OCI-LY7 (cell line): Measurements from ENCODE around the gene GPATCH2L. TPM values are rescaled to one million over a fixed set of nuclear protein-coding genes. Genes with fewer than 3 reads are reported as not detected.

Source experiments
- BruUV-seq: library from RNA; stranded (reverse); fragments of 400-500 nt; replicated peaks from 2 replicates; lab custom pipeline; 2021; lab: Mats Ljungman, UMichigan
- CTCF ChIA-PET: fragments of 300-600 bp; sonication (Branson Sonifier 250); formaldehyde crosslinking; loops from one replicate; lab custom pipeline; 2022; ENCODE audit warnings: antibody characterized with exemption; ENCODE audit not compliant: unreplicated experiment; lab: Charles Lee
- POLR2A ChIA-PET: fragments of 300-600 bp; sonication (Branson Sonifier 250); formaldehyde crosslinking; loops from one replicate; lab custom pipeline; 2022; ENCODE audit warnings: antibody characterized with exemption; lab: Charles Lee
- DNase-seq: peaks from one replicate; pipeline ENCODE4 v3.0.0-alpha.2; 2015; ENCODE audit warnings: low spot score
- H2AFZ ChIP-seq: fragments of 200-600 bp; sonication (generic), shearing (Covaris generic); 2 replicates; pipeline ENCODE4 v1.6.1; 2014; ENCODE audit warnings: mild to moderate bottlenecking, antibody characterized with exemption, low read length, moderate library complexity
- H3K27ac ChIP-seq: fragments of 200-600 bp; sonication (generic); 2 replicates; pipeline ENCODE4 v1.5.1; 2014; ENCODE audit warnings: mixed run types, low read depth, mild to moderate bottlenecking, moderate library complexity, low read length, inconsistent platforms; ENCODE audit not compliant: poor library complexity, severe bottlenecking
- H3K36me3 ChIP-seq: fragments of 200-600 bp; sonication (generic); 2 replicates; pipeline ENCODE4 v1.6.1; 2014; ENCODE audit warnings: mild to moderate bottlenecking, antibody characterized with exemption, low read length, moderate library complexity, mixed read lengths; ENCODE audit not compliant: insufficient read depth
- H3K4me1 ChIP-seq: fragments of 200-600 bp; sonication (generic); 2 replicates; pipeline ENCODE4 v1.5.1; 2014; ENCODE audit warnings: mild to moderate bottlenecking, low read length; ENCODE audit not compliant: insufficient read depth, poor library complexity, severe bottlenecking
- H3K4me2 ChIP-seq: fragments of 200-600 bp; sonication (generic); 2 replicates; pipeline ENCODE4 v1.6.1; 2014; ENCODE audit warnings: mild to moderate bottlenecking, low read length
- H3K4me3 ChIP-seq: fragments of 200-600 bp; sonication (generic); 2 replicates; pipeline ENCODE4 v1.5.1; 2014; ENCODE audit warnings: mild to moderate bottlenecking, low read depth, low read length; ENCODE audit not compliant: poor library complexity, severe bottlenecking
- H3K79me2 ChIP-seq: fragments of 200-600 bp; sonication (generic); 2 replicates; pipeline ENCODE4 v1.6.1; 2016; ENCODE audit warnings: low read depth, mild to moderate bottlenecking, low read length, moderate library complexity, mixed read lengths; ENCODE audit not compliant: insufficient read depth
- H3K9me2 ChIP-seq: fragments of 200-600 bp; sonication (generic); 2 replicates; pipeline ENCODE4 v1.6.1; 2016; ENCODE audit warnings: mild to moderate bottlenecking, low read length, mixed read lengths; ENCODE audit not compliant: insufficient read depth
- H3K9me3 ChIP-seq: fragments of 200-600 bp; sonication (generic); 2 replicates; pipeline ENCODE4 v1.6.1; 2014; ENCODE audit warnings: mild to moderate bottlenecking, mixed run types, low read length, mixed read lengths
- H4K20me1 ChIP-seq: fragments of 200-600 bp; sonication (generic); 2 replicates; pipeline ENCODE4 v1.6.1; 2014; ENCODE audit warnings: mild to moderate bottlenecking, antibody characterized with exemption, low read length, moderate library complexity, mixed read lengths; ENCODE audit not compliant: insufficient read depth
- EZH2phosphoT487 ChIP-seq: fragments of 200-600 bp; sonication (generic); IDR thresholded peaks from 2 replicates; pipeline ENCODE4 v1.6.1; 2018; ENCODE audit warnings: low read depth, borderline replicate concordance, mild to moderate bottlenecking, mixed run types, antibody characterized with exemption, low read length, moderate library complexity, mixed read lengths
- intact Hi-C: fragments of 100-400 bp; cut with micrococcal nuclease; formaldehyde crosslinking; loops from one replicate; pipeline ENCODE4 v1.10.0; 2022; ENCODE audit not compliant: unreplicated experiment
- total RNA-seq, 2 experiments: library from RNA; depleted of rRNA in 1 of 2; stranded (reverse); fragments of >200 nt in 1 of 2; shearing (Covaris generic) in 1 of 2; gene quantifications; 2 replicates each; pipeline ENCODE4 v1.2.3, GENCODE V29; 2014 to 2022
- TF ChIP-seq, protein P1 (sequence below): fragments of 200-600 bp; sonication (generic); conservative IDR thresholded peaks from 2 replicates; pipeline ENCODE4 v1.5.1; 2014; ENCODE audit warnings: mild to moderate bottlenecking, antibody characterized with exemption, low read length, moderate library complexity, mixed read lengths

Gene GPATCH2L
- total RNA-seq, 2 experiments from 2014 or later = 41.9 to 59.0 TPM

- CTCF ChIA-PET = no interaction called here
- H2AFZ ChIP-seq = no peak overlapping the region
- H3K27ac ChIP-seq = no peak overlapping the region
- intact Hi-C loops = no loop called here
- POLR2A ChIA-PET = interaction anchor here (0.6 to 0.8 kb wide), 3 partner anchors 9 to 576 kb away, joined by 3 to 5 read pairs (median 4); no protein-coding TSS in a partner anchor
- no peaks in the 10 kb centered on the region for H3K79me2 ChIP-seq
- no peaks in the 10 kb centered on the region for H4K20me1 ChIP-seq
- peaks cover 15% of the 10 kb centered on the region for H3K4me1 ChIP-seq
- no peaks in the 10 kb centered on the region for H3K9me3 ChIP-seq
- H3K9me2 ChIP-seq = no peaks in the 10 kb centered on the region
- BruUV-seq = no TSS peak
- TF ChIP-seq EZH2phosphoT487 = no peak
- TF ChIP-seq, protein P1, sequence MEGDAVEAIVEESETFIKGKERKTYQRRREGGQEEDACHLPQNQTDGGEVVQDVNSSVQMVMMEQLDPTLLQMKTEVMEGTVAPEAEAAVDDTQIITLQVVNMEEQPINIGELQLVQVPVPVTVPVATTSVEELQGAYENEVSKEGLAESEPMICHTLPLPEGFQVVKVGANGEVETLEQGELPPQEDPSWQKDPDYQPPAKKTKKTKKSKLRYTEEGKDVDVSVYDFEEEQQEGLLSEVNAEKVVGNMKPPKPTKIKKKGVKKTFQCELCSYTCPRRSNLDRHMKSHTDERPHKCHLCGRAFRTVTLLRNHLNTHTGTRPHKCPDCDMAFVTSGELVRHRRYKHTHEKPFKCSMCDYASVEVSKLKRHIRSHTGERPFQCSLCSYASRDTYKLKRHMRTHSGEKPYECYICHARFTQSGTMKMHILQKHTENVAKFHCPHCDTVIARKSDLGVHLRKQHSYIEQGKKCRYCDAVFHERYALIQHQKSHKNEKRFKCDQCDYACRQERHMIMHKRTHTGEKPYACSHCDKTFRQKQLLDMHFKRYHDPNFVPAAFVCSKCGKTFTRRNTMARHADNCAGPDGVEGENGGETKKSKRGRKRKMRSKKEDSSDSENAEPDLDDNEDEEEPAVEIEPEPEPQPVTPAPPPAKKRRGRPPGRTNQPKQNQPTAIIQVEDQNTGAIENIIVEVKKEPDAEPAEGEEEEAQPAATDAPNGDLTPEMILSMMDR = no peak
- H3K36me3 ChIP-seq = peaks cover 95% of the 10 kb centered on the region
- H3K4me2 ChIP-seq = no peak overlapping the region
- no peak for DNase-seq
- H3K4me3 ChIP-seq = no peak overlapping the region
Observed at GRCh38 chr14:76196980-76197695, 45.4 kb downstream of the GPATCH2L start.

DNA sequence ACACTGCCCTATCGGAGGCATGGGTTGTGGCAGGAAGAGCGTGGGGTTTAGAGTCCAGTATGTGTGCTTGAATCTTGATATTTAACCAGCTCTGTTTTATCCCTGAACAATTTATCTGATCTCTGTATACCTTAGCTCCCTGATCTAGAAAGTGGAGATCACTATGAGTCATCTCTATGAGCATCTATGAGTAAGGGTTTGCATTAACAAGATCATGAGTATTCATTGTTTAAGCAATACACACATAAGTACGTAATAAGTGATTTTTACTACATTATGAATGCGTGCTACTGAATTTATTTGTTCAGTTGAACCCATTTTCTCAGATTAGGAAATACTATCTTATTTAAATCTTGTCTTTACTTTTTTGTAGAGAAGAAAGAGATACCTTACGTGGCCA lies 49.4 kb downstream of the GPATCH2L start:
- POLR2A ChIA-PET = no interaction called here
- TF ChIP-seq, protein P1 = no peak
- no peak for TF ChIP-seq EZH2phosphoT487

More for the DNA sequence above, 49.4 kb downstream of the GPATCH2L start:
- no peak overlapping the region for H3K27ac ChIP-seq
- H3K9me3 ChIP-seq = no peaks in the 10 kb centered on the region
- H3K9me2 ChIP-seq = no peaks in the 10 kb centered on the region
- CTCF ChIA-PET = no interaction called here
- H3K4me3 ChIP-seq = no peak overlapping the region
- intact Hi-C loops = no loop called here
- DNase-seq = no peak
- peaks cover 67% of the 10 kb centered on the region for H3K36me3 ChIP-seq
- H3K4me1 ChIP-seq = no peaks in the 10 kb centered on the region
- no peaks in the 10 kb centered on the region for H4K20me1 ChIP-seq
- BruUV-seq = no TSS peak
- H3K4me2 ChIP-seq = no peak overlapping the region
- no peak overlapping the region for H2AFZ ChIP-seq
- no peaks in the 10 kb centered on the region for H3K79me2 ChIP-seq
